SU-DHL-6 (cell line): ENCODE results near the gene GABRB1.

Source experiments
- H2AFZ ChIP-seq: fragments of 200-600 bp; sonication (generic); 2 replicates; pipeline ENCODE4 v1.6.1; 2014; ENCODE audit warnings: low read depth, mild to moderate bottlenecking, moderate library complexity, mixed read lengths, antibody characterized with exemption, low read length; ENCODE audit not compliant: severe bottlenecking
- H3F3A ChIP-seq: fragments of 200-600 bp; shearing (Covaris generic); 2 replicates; pipeline ENCODE4 v1.6.0; 2016; ENCODE audit warnings: antibody characterized with exemption, mild to moderate bottlenecking; ENCODE audit not compliant: insufficient read depth
- H3K27ac ChIP-seq: fragments of 200-600 bp; sonication (generic); 2 replicates; pipeline ENCODE4 v1.5.1; 2016; ENCODE audit warnings: low read depth, mild to moderate bottlenecking, low read length, moderate library complexity, mixed read lengths
- H3K27me3 ChIP-seq: fragments of 200-600 bp; sonication (generic), shearing (Covaris generic); 2 replicates; pipeline ENCODE4 v1.6.0; 2014; ENCODE audit warnings: mild to moderate bottlenecking, low read length
- H3K36me3 ChIP-seq: fragments of 200-600 bp; sonication (generic); 2 replicates; pipeline ENCODE4 v1.6.1; 2014; ENCODE audit warnings: mild to moderate bottlenecking, low read length, mixed read lengths
- H3K4me2 ChIP-seq: fragments of 300-600, 200-600 bp; shearing (Covaris generic), sonication (generic); 2 replicates; pipeline ENCODE4 v1.6.0; 2014; ENCODE audit warnings: low read length, low read depth, mild to moderate bottlenecking; ENCODE audit not compliant: poor library complexity, severe bottlenecking
- H3K4me3 ChIP-seq: fragments of 200-600 bp; sonication (generic); 2 replicates; pipeline ENCODE4 v1.5.1; 2014; ENCODE audit warnings: antibody characterized with exemption, low read length, mild to moderate bottlenecking, mixed read lengths; ENCODE audit not compliant: insufficient read depth, poor library complexity, severe bottlenecking
- H3K79me2 ChIP-seq: fragments of 200-600 bp; sonication (generic); 2 replicates; pipeline ENCODE4 v1.6.1; 2014; ENCODE audit warnings: mild to moderate bottlenecking, low read length, moderate library complexity; ENCODE audit not compliant: insufficient read depth
- H3K9ac ChIP-seq: fragments of 200-600 bp; sonication (generic); 2 replicates; pipeline ENCODE4 v1.7.0; 2014; ENCODE audit warnings: mild to moderate bottlenecking, low read length
- H3K9me2 ChIP-seq: fragments of 200-600 bp; sonication (generic); replicated peaks from 2 replicates; pipeline ENCODE4 v1.6.1; 2014; ENCODE audit warnings: low read length; ENCODE audit not compliant: insufficient read depth
- H3K9me3 ChIP-seq: fragments of 200-600 bp; sonication (generic); 2 replicates; pipeline ENCODE4 v1.6.1; 2014; ENCODE audit warnings: low read length, mixed read lengths; ENCODE audit not compliant: insufficient read depth
- H4K20me1 ChIP-seq: fragments of 200-600 bp; sonication (generic); 2 replicates; pipeline ENCODE4 v1.6.1; 2014; ENCODE audit warnings: low read depth, mild to moderate bottlenecking, antibody characterized with exemption, low read length, moderate library complexity, mixed read lengths
- EZH2phosphoT487 ChIP-seq: fragments of 200-600 bp; sonication (generic), shearing (Covaris generic); conservative IDR thresholded peaks from 2 replicates; pipeline ENCODE4 v1.6.1; 2018; ENCODE audit warnings: mild to moderate bottlenecking, antibody characterized with exemption, low read length, moderate library complexity, mixed read lengths
- TF ChIP-seq, protein P1 (sequence below): fragments of 200-600 bp; sonication (generic); IDR thresholded peaks from one replicate; pipeline ENCODE4 v1.5.1; 2017; ENCODE audit warnings: antibody characterized with exemption, mild to moderate bottlenecking, low read length, moderate library complexity; ENCODE audit not compliant: insufficient read depth, poor library complexity, severe bottlenecking

The GABRB1 gene

DNA sequence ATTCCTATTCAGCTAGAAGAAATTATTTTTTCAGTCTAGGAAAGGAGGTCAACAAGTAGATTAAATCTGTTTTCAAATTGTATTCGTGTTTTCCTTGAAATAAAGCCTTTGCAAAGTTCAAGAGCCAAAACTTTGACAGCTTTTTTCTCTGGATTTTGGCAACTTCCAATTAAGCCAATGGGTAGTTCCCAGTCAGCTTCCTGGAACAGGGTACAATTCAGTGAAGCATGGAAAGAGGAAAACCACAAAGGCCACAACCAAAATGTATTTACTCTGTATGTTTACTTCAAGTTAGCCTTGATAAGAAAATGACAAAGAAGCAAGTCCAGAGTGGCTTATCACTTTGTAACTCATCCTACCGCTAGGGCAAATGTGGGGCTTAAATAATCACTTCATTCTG is 243.5 kb downstream of the GABRB1 start:
- Histone ChIP-seq H4K20me1 (no peaks in the 10 kb centered on the region), H3K79me2 (no peaks in the 10 kb centered on the region), H3K27me3 (no peaks in the 10 kb centered on the region; the same call in 1 of the 2 replicates), H3K27ac (no peak overlapping the region), H3K4me3 (no peak overlapping the region), H2AFZ (no peak overlapping the region), H3K9me3 (no peaks in the 10 kb centered on the region), H3F3A (no peaks in the 10 kb centered on the region), H3K9ac (no peak overlapping the region), H3K4me2 (no peak overlapping the region), H3K36me3 (no peaks in the 10 kb centered on the region), H3K9me2 (no peaks in the 10 kb centered on the region)
- TF ChIP-seq EZH2phosphoT487, result no peak
- TF ChIP-seq, protein P1, sequence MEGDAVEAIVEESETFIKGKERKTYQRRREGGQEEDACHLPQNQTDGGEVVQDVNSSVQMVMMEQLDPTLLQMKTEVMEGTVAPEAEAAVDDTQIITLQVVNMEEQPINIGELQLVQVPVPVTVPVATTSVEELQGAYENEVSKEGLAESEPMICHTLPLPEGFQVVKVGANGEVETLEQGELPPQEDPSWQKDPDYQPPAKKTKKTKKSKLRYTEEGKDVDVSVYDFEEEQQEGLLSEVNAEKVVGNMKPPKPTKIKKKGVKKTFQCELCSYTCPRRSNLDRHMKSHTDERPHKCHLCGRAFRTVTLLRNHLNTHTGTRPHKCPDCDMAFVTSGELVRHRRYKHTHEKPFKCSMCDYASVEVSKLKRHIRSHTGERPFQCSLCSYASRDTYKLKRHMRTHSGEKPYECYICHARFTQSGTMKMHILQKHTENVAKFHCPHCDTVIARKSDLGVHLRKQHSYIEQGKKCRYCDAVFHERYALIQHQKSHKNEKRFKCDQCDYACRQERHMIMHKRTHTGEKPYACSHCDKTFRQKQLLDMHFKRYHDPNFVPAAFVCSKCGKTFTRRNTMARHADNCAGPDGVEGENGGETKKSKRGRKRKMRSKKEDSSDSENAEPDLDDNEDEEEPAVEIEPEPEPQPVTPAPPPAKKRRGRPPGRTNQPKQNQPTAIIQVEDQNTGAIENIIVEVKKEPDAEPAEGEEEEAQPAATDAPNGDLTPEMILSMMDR, result no peak

DNA sequence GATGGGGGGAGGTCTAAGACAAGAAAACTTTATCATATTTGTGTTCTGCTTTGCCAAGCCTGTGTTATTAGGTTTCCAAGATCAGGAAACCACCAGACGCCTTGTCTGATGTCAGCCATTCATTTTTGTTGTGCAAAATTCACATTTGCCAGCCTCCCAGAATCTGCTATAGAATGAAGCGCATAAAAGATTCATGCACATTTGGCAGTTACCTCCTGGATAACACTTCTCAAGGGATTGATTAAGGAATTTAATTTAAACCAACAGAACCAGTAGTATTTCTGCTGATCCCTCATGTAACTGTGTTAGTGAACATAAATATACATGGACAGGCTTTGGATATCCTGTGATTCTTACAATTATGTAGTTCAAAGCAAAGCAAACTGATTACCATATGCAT is 244.2 kb downstream of the GABRB1 start:
- Histone ChIP-seq H3K9me2 (no peaks in the 10 kb centered on the region), H3K4me3 (no peak overlapping the region), H3K9me3 (no peaks in the 10 kb centered on the region), H3K79me2 (no peaks in the 10 kb centered on the region), H3F3A (no peaks in the 10 kb centered on the region), H3K36me3 (no peaks in the 10 kb centered on the region), H4K20me1 (no peaks in the 10 kb centered on the region), H3K27me3 (no peaks in the 10 kb centered on the region; the same call in 1 of the 2 replicates), H3K9ac (no peak overlapping the region), H3K4me2 (no peak overlapping the region), H3K27ac (no peak overlapping the region), H2AFZ (no peak overlapping the region)
- TF ChIP-seq EZH2phosphoT487, result no peak
- TF ChIP-seq, protein P1, result no peak

DNA sequence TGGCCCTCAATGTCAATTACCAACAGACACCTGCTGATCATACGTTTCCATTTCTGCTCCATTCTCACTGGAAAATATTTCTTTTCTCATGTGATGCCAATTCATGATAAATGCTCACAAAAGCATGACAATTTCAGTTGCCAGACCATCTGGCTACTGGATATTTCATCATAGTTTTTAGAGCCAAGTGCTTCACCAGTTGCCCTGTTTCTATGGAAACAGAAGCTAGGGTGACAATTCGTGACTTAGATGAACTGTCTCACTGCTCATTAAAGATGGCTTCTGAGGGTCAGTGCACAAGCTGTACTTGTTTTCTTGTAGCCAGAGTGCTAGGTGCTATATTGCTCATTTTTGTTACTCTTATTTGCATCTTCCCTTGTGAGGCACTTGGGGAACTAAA is 247.3 kb downstream of the GABRB1 start:
- Histone ChIP-seq H3K79me2 (no peaks in the 10 kb centered on the region), H3K9me3 (no peaks in the 10 kb centered on the region), H3K4me2 (no peak overlapping the region), H4K20me1 (no peaks in the 10 kb centered on the region), H3K9me2 (no peaks in the 10 kb centered on the region), H3K27ac (no peak overlapping the region), H3K4me3 (no peak overlapping the region), H3K27me3 (no peaks in the 10 kb centered on the region; the same call in 1 of the 2 replicates), H2AFZ (no peak overlapping the region), H3K36me3 (no peaks in the 10 kb centered on the region), H3K9ac (no peak overlapping the region), H3F3A (no peaks in the 10 kb centered on the region)
- no peak for TF ChIP-seq EZH2phosphoT487
- TF ChIP-seq, protein P1, result no peak

DNA sequence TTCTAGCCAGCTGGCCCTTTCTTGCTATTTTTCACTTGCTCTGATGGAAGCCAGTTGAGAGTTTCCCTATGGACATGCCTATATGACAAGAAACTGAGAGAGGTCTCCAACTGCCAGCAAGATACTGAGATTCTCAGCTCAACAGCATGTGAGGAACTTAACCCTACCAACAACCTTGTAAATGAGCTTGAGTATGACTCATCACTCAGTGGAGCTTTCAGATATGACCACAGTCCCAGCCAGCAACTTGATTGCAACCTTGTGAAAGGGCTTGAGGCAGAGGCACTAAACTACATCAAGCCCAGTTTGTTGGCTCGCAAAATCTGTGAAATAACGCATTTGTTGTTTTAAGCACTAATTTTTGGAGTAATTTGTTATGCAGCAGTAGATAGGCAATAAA is 256.4 kb downstream of the GABRB1 start:
- Histone ChIP-seq H3F3A (no peaks in the 10 kb centered on the region), H3K9me2 (no peaks in the 10 kb centered on the region), H3K4me2 (no peak overlapping the region), H3K36me3 (no peaks in the 10 kb centered on the region), H2AFZ (no peak overlapping the region), H3K9ac (no peak overlapping the region), H3K27ac (no peak overlapping the region), H3K4me3 (no peak overlapping the region), H3K9me3 (no peaks in the 10 kb centered on the region), H3K79me2 (no peaks in the 10 kb centered on the region), H3K27me3 (no peaks in the 10 kb centered on the region), H4K20me1 (no peaks in the 10 kb centered on the region)
- TF ChIP-seq EZH2phosphoT487, result no peak
- TF ChIP-seq, protein P1, result no peak
